ENCODE measurements around the gene SMURF1. TPM values are rescaled to one million over a fixed set of nuclear protein-coding genes. Genes with fewer than 3 reads are reported as not detected.
A peak's percentile ranks its signal among the peaks of the same experiment; 100 is the strongest.

The SMURF1 gene
- 10.0 TPM for total RNA-seq
- long read RNA-seq, full-length matches to known transcripts, result 2 of 15 reads
- long read RNA-seq, partial matches to known transcripts, result 4 of 15 reads
- long read RNA-seq, other reads (novel, unspliced or antisense), result 9 of 15 reads

DNA sequence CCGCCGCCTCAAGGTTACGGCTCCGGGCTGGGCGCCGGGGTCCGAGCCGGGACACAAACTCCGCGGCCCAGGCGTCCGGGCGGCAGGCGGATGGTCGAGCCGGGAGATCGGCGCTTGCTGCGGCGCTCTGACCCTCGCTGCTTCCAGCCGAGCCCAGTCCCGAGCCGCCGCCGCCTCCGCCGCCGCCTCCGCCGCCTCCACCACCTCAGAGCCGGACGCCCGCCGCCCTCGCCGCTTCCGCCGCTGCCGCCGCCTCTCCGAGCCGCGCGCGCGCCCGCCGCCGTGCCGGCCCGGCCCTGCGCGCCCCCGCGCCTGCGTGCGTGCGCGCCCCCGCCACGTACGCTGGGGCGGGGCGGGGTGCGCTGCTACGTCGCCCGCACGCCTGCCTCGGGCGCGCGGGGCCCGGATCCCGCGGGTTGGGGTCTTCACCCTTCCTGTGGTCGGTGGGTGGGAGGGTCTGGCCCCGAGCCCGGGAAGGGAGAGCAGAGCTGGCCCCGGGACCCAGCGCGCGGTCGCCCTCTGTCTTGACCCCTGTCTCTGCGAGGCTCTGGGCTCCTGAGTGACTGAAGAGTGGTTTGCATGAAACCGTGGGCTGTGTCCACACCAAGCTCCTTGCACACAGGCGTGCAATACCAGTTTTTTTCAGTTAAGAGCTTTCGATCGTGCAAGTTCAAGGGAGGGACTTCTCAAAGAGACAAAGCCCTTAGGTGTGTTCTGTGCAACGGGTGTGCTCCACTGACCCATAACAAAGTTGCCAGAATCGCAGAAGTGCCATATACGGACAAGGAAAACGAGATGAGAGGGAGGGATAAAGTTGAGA is at the start of gene SMURF1:
Gene SMURF1 (minus strand): TSS at position 256 of the 820 bp plus-strand sequence. CDS start 328 bp downstream, outside the sequence.
- peak; percentile 10 for TF ChIP-seq CTCF (IDR thresholded peaks at IDR 0.05; ENCODE audit: borderline replicate concordance)
- peaks cover 45% of the 10 kb centered on the region for H3K4me1 ChIP-seq
- H3K9me3 ChIP-seq (replicated peaks), result no peaks in the 10 kb centered on the region
- peak within 1 kb of the TSS; percentile 99 for H3K27ac ChIP-seq (replicated peaks)
- no peaks in the 10 kb centered on the region for H3K36me3 ChIP-seq
- peak within 1 kb of the TSS; percentile 100 for H3K4me3 ChIP-seq
- H3K27me3 ChIP-seq (ENCODE audit: low read depth), result no peaks in the 10 kb centered on the region
- intact Hi-C loops (cut with micrococcal nuclease), result no loop called here
- DNase-seq, result peak; percentile 72

DNA sequence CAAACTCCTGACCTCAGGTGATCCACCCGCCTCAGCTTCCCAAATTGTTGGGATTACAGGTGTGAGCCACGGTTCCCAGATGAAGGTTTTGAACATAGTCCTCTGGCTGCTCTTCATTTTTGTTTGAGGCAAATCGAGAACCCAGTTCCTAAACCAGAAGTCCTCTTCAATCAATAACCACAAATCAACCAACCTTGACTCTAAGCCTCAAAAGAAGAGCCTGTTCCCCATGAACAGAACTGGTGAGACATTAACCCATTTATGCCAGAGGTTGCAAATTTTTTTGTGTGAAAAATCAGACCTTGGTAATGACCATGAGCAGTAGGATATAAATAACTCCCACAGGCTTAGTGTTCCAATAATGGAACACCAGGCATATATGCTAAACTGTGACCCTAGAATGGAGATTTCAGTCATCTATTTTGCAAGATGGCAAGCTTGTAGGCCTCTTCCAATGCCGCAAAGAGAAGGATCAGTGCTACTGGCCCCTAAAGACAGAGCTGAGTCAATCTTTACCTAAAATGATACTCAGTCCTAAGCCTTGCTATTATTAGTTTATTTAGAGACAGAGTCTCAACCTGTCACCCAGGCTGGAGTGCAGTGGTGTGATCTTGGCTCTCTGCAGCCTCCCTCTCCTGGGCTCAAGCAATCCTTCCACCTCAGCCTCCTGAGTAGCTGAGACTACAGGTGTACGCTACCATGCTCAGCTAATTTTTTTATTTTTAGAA is 48.1 kb upstream of the SMURF1 start:
- TF ChIP-seq CTCF (IDR thresholded peaks at IDR 0.05; ENCODE audit: borderline replicate concordance), result no peak
- Histone ChIP-seq H3K4me1 (no peaks in the 10 kb centered on the region), H3K4me3 (no peak overlapping the region)

DNA sequence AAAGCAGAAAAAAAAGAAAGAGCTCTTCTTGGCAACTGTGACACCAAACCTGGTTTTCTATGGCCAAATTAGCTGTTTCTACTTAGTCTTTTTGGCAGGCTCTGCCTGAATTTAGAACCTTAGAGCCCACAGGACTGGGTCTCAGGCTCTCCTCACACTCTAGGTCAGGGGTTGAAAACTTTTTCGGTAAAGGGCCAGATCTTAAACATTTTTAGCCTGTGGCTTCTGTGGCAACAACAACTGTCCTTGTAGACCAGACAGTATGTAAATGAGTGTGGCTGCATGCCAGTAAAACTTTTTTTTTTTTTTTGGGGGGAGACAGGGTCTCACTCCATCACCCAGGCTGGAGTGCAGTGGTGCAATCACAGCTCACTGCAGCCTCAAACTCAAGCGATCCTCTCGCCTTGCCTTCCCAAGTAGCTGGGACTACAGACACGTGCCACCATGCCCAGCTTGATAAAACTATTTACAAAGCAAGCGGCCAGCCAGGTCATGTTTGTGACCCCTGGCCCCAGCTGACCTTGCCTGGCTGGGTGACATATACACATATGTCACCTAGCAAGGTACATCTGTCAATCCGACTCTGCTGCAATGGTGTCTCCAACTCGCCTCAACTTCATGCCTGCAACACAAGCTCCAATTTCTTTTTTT is 46.6 kb upstream of the SMURF1 start:
- H3K9me3 ChIP-seq (replicated peaks), result no peaks in the 10 kb centered on the region
- H3K27ac ChIP-seq (replicated peaks), result no peak overlapping the region
- intact Hi-C loops (cut with micrococcal nuclease), result no loop called here
- H3K4me3 ChIP-seq, result no peak overlapping the region
- H3K4me1 ChIP-seq, result no peaks in the 10 kb centered on the region
- H3K36me3 ChIP-seq, result no peaks in the 10 kb centered on the region
- no peaks in the 10 kb centered on the region for H3K27me3 ChIP-seq (ENCODE audit: low read depth)
- TF ChIP-seq CTCF (IDR thresholded peaks at IDR 0.05; ENCODE audit: borderline replicate concordance), result no peak
- no peak for DNase-seq

More for the DNA sequence above, 48.1 kb upstream of the SMURF1 start:
- H3K9me3 ChIP-seq (replicated peaks), result peaks cover 3% of the 10 kb centered on the region
- H3K27ac ChIP-seq (replicated peaks), result no peak overlapping the region
- DNase-seq, result no peak
- intact Hi-C loops (cut with micrococcal nuclease), result no loop called here
- no peaks in the 10 kb centered on the region for H3K27me3 ChIP-seq (ENCODE audit: low read depth)
- no peaks in the 10 kb centered on the region for H3K36me3 ChIP-seq

DNA sequence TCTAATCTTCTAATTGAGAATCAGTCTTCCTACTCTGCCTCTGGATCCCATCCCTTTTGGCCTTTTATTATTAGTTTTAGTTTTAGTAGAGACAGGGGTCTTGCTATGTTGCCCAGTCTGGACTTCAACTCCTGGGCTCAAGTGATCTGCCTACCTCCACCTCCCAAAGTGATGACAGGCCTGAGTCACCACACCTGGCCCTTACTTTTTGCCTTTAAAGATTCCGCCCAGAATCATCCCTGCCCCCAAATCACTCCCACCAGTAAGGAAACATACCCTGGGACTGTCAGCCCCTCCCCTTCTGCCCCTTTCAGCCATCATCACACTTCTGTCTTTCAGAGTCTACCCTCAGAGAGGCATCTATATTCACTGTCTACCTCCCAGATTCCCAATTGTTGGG is 45.3 kb upstream of the SMURF1 start:
- Histone ChIP-seq H3K4me1 (no peaks in the 10 kb centered on the region), H3K9me3 (replicated peaks) (no peaks in the 10 kb centered on the region), H3K27ac (replicated peaks) (no peak overlapping the region), H3K36me3 (no peaks in the 10 kb centered on the region), H3K4me3 (no peak overlapping the region), H3K27me3 (ENCODE audit: low read depth) (no peaks in the 10 kb centered on the region)
- no peak for TF ChIP-seq CTCF (IDR thresholded peaks at IDR 0.05; ENCODE audit: borderline replicate concordance)
- DNase-seq, result no peak
- intact Hi-C loops (cut with micrococcal nuclease), result no loop called here

DNA sequence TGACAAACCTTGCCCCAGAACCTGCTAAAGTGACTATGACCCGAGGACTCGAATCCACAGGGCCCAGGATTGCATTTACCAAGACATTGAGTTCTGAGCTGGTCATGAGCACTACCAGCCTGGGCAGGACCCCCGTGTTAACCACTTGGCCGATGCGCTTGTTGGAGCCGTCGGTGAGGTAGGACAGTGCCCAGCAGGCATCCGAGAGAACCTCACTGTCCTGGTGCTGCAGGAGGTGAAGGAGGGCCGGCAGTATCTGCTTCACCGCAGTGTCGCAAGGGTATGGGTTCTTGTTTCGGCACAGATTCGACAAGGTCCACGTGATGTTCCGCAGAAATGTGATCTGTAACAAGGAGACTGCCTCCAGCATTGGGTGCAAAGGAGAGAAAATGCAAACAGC is 44.3 kb upstream of the SMURF1 start:
- Histone ChIP-seq H3K9me3 (replicated peaks) (no peaks in the 10 kb centered on the region), H3K4me1 (no peaks in the 10 kb centered on the region), H3K36me3 (no peaks in the 10 kb centered on the region), H3K27ac (replicated peaks) (no peak overlapping the region), H3K4me3 (no peak overlapping the region), H3K27me3 (ENCODE audit: low read depth) (no peaks in the 10 kb centered on the region)
- TF ChIP-seq CTCF (IDR thresholded peaks at IDR 0.05; ENCODE audit: borderline replicate concordance), result no peak
- intact Hi-C loops (cut with micrococcal nuclease), result no loop called here
- DNase-seq, result no peak

Data from left ventricle myocardium inferior (tissue), 1 donor.